Urothelium cell line (cell line): Measurements from ENCODE around the gene DGLUCY.
"Not testable (repeated sequence)": the region's sequence is repeated elsewhere in the genome, so short reads cannot be mapped to it uniquely, and the experiment has no call there.

ENCODE experiments used
- DNase-seq: peaks from one replicate; pipeline ENCODE4 v3.0.0; 2011; ENCODE audit warnings: low spot score, mixed read lengths
- FAIRE-seq: peaks from 2 replicates; lab custom pipeline; 2011; peaks lifted over from hg19 to GRCh38; lab: Jason Lieb, UNC

The DGLUCY gene

GRCh38 chr14:91230397-91231035 lies 116.6 kb downstream of the DGLUCY start:
- no peak for FAIRE-seq
- DNase-seq, result no peak

- DNase-seq (no peak), FAIRE-seq (no peak)
These were observed 117.6 kb downstream of the DGLUCY start for GRCh38 chr14:91231446-91231845.

GRCh38 chr14:91232052-91232451 lies 118.2 kb downstream of the DGLUCY start:
- DNase-seq (no peak), FAIRE-seq (no peak)

- DNase-seq (no peak), FAIRE-seq (no peak)
These were observed 118.7 kb downstream of the DGLUCY start for GRCh38 chr14:91232603-91233002.

GRCh38 chr14:91233936-91234790 lies 120.3 kb downstream of the DGLUCY start:
- FAIRE-seq (no peak), DNase-seq (no peak)

- FAIRE-seq (no peak), DNase-seq (no peak)
These were observed 120.9 kb downstream of the DGLUCY start for GRCh38 chr14:91234791-91235114.

GRCh38 chr14:91235841-91236240 lies 122.0 kb downstream of the DGLUCY start:
- DNase-seq (no peak), FAIRE-seq (no peak)

- DNase-seq (no peak), FAIRE-seq (no peak)
These were observed 123.3 kb downstream of the DGLUCY start for GRCh38 chr14:91237219-91237618.

GRCh38 chr14:91238085-91238484 lies 124.2 kb downstream of the DGLUCY start:
- no peak for FAIRE-seq
- no peak for DNase-seq

GRCh38 chr14:91238661-91239060 lies 124.8 kb downstream of the DGLUCY start:
- DNase-seq (no peak), FAIRE-seq (no peak)

GRCh38 chr14:91241863-91242262 lies 128.0 kb downstream of the DGLUCY start:
- FAIRE-seq (no peak), DNase-seq (no peak)

- DNase-seq (no peak), FAIRE-seq (no peak)
These were observed 128.8 kb downstream of the DGLUCY start for GRCh38 chr14:91242635-91243034.

GRCh38 chr14:91243074-91243471 lies 129.2 kb downstream of the DGLUCY start:
- FAIRE-seq, result no peak
- no peak for DNase-seq

GRCh38 chr14:91244501-91244901 lies 130.6 kb downstream of the DGLUCY start, which contains the start of gene GPR68:
Gene GPR68, minus strand, starts transcription at chr14:91244704. Its CDS starts 9,654 bp downstream, at chr14:91235050.
- DNase-seq (no peak), FAIRE-seq (no peak)

GRCh38 chr14:91245029-91245428 lies 131.2 kb downstream of the DGLUCY start:
- DNase-seq (no peak), FAIRE-seq (no peak)

GRCh38 chr14:91245616-91246015 lies 131.7 kb downstream of the DGLUCY start:
- not testable (repeated sequence) for DNase-seq, FAIRE-seq

GRCh38 chr14:91246051-91246852 lies 132.4 kb downstream of the DGLUCY start:
- FAIRE-seq (no peak), DNase-seq (no peak)

- DNase-seq (no peak), FAIRE-seq (no peak)
These were observed 136.2 kb downstream of the DGLUCY start for GRCh38 chr14:91249841-91250616.

GRCh38 chr14:91250912-91251311 lies 137.0 kb downstream of the DGLUCY start:
- DNase-seq, result no peak
- no peak for FAIRE-seq

GRCh38 chr14:91252871-91253794 lies 139.3 kb downstream of the DGLUCY start:
- DNase-seq (peak; percentile 60), FAIRE-seq (no peak)
